Thyroid gland (tissue), 4 donors: ENCODE measurements around the gene ZFAND3. TPM values are rescaled to one million over a fixed set of nuclear protein-coding genes. Genes with fewer than 3 reads are reported as not detected.

ENCODE experiments used
- DNase-seq, 2 donors: peaks; one replicate each; pipeline ENCODE4 v3.0.0-alpha.2; 2019
- H3K27ac ChIP-seq, 3 donors: fragments of 200-600 bp; sonication (generic); 1 replicate in 2 of 3; 2 replicates in 1 of 3; pipeline ENCODE4 v1.5.1; 2016 to 2019; ENCODE audit warnings: mild to moderate bottlenecking in 1 of 3, moderate library complexity in 1 of 3
- H3K27me3 ChIP-seq: fragments of 200-600 bp; sonication (generic); one replicate; pipeline ENCODE4 v1.5.1; 2019
- H3K36me3 ChIP-seq, 2 donors: fragments of 200-600 bp; sonication (generic); one replicate each; pipeline ENCODE4 v1.5.1; 2016 to 2019
- H3K4me1 ChIP-seq, 2 donors: fragments of 200-600 bp; sonication (generic); one replicate each; pipeline ENCODE4 v1.5.1; 2017 to 2019
- H3K4me3 ChIP-seq, 3 donors: fragments of 200-600 bp; sonication (generic); replicated peaks in 1 of 3; 1 replicate in 2 of 3; 2 replicates in 1 of 3; pipeline ENCODE4 v1.5.1; 2016; ENCODE audit warnings: mild to moderate bottlenecking in 1 of 3
- H3K9me3 ChIP-seq: fragments of 200-600 bp; sonication (generic); one replicate; pipeline ENCODE4 v1.5.1; 2017
- CTCF ChIP-seq, 6 experiments: fragments of 200-600 bp in 3 of 6; fragments of 450-650 bp in 3 of 6; sonication (generic) in 3 of 6; IDR thresholded peaks; one replicate each; pipeline ENCODE4 v1.5.1; 2016 to 2019; ENCODE audit warnings: antibody characterized with exemption in 6 of 6, mild to moderate bottlenecking in 2 of 6, inconsistent platforms in 1 of 6, moderate library complexity in 1 of 6
- POLR2A ChIP-seq, 2 donors: fragments of 450-650 bp; IDR thresholded peaks; one replicate each; pipeline ENCODE4 v1.6.1; 2017; ENCODE audit warnings: antibody characterized with exemption in 2 of 2, mild to moderate bottlenecking in 2 of 2, moderate library complexity in 1 of 2
- WGBS, 2 donors: methylation state at CpG; one replicate each; pipeline ENCODE4 v1.1.5; 2017; 5-methylcytosine and 5-hydroxymethylcytosine counted together
- intact Hi-C: fragments of 100-400 bp; cut with DNase I; formaldehyde crosslinking; loops from one replicate; pipeline ENCODE4 v1.15.1; 2023
- total RNA-seq, 4 donors: library from RNA; depleted of rRNA; stranded (reverse); fragments of >200 nt; gene quantifications; one replicate each; pipeline ENCODE4 v1.2.3, GENCODE V29; 2016

ZFAND3 gene
- total RNA-seq, 4 donors from 2014 or later: 41.3 to 57.7 (median 55.9) TPM

DNA sequence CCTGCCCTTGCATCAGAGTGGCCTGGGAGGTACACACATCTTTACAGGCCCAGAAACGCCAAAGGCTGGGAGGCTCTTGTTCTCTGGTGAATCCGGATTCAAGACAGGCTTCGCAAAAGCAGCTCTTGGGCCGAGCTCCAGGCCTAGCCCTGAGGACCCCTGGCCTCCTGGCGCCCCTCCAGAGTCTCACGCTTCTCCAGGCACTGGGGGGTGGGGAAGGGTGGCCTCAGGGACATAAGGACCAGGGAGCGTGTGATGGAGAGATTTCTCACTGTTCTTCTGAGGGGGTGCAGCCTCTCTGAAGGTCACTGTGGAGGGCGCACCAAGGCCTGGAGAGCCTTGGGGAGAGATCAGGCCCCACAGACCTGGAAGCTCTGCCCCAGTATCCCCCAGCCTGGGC, 349.2 kb downstream of the ZFAND3 start:
- WGBS, 2 donors: 83 to 84% methylated on average over 7 to 8 of the region's 8 CpGs
- intact Hi-C loops: no loop called here

GRCh38 chr6:38169221-38169976, 349.9 kb downstream of the ZFAND3 start:
- Histone ChIP-seq H3K9me3 (no peaks in the 10 kb centered on the region), H3K4me3 (no peak overlapping the region), H3K36me3 (no peaks in the 10 kb centered on the region), H3K27ac (no peak overlapping the region), H3K4me1 (peaks cover 7 to 12% of the 10 kb centered on the region in 2 donors), H3K27me3 (no peaks in the 10 kb centered on the region)
- 84 to 89% methylated on average over 10 to 11 of the region's 20 CpGs for WGBS, 2 donors
- intact Hi-C loops: no loop called here
- TF ChIP-seq POLR2A (IDR thresholded peaks at IDR 0.05) (no peak), CTCF (IDR thresholded peaks at IDR 0.05) (no peak)
- DNase-seq: no peak

More for the DNA sequence above, 349.2 kb downstream of the ZFAND3 start:
- Histone ChIP-seq H3K9me3 (no peaks in the 10 kb centered on the region), H3K36me3 (no peaks in the 10 kb centered on the region), H3K4me1 (peaks cover 7 to 12% of the 10 kb centered on the region in 2 donors), H3K27me3 (no peaks in the 10 kb centered on the region), H3K27ac (no peak overlapping the region), H3K4me3 (no peak overlapping the region)
- no peak for DNase-seq
- TF ChIP-seq CTCF (IDR thresholded peaks at IDR 0.05): no peak
- no peak for TF ChIP-seq POLR2A (IDR thresholded peaks at IDR 0.05)

GRCh38 chr6:38169977-38170526, 350.5 kb downstream of the ZFAND3 start:
- no peaks in the 10 kb centered on the region for H3K36me3 ChIP-seq
- H3K9me3 ChIP-seq: no peaks in the 10 kb centered on the region
- H3K4me3 ChIP-seq: no peak overlapping the region
- 56 to 58% methylated on average over 19 of the region's 19 CpGs for WGBS, 2 donors
- DNase-seq: peak; percentile 39 to 56
- intact Hi-C loops: no loop called here
- peaks cover 7 to 12% of the 10 kb centered on the region in 2 donors for H3K4me1 ChIP-seq
- H3K27me3 ChIP-seq: no peaks in the 10 kb centered on the region
- peak overlapping the region in 1 of 3 donors; percentile 24 for H3K27ac ChIP-seq
- TF ChIP-seq CTCF (IDR thresholded peaks at IDR 0.05): no peak
- no peak for TF ChIP-seq POLR2A (IDR thresholded peaks at IDR 0.05)

DNA sequence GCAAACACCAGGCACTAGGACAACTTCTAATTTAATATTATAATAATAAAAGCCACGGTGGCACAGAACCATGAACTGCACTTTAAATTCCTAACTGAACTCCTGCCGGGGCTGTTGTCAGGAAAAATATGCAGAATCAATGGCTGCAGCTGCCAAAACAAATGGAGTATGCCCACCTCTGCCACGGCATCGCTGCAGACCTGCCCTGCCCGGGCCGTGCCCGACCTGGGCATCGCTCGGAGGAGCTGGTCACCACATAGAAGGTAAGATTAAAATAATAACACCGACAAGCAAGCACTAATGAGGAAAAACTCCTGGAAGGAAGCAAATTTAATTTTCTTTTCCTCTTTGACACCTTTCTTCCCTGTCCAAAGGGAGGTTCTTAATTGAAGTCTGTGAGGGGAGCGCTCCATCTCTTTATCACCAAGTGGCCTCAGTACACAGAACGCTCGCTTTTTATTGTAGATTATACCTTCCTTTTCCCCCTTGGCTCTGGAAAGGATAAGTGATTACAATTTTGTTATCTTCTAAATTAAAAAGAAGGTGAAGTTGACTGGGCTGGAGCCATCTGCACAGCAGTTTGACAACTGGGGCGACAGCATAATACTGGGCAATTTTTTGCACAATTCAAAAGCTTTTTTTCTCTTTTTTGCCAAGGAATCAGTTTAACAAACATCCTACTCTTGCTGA, 351.3 kb downstream of the ZFAND3 start:
- H3K4me1 ChIP-seq: peaks cover 7 to 12% of the 10 kb centered on the region in 2 donors
- H3K36me3 ChIP-seq: no peaks in the 10 kb centered on the region
- intact Hi-C loops: no loop called here
- H3K27ac ChIP-seq: peak overlapping the region in 2 of 3 donors; percentile 16 to 24
- no peaks in the 10 kb centered on the region for H3K9me3 ChIP-seq
- no peaks in the 10 kb centered on the region for H3K27me3 ChIP-seq
- H3K4me3 ChIP-seq: no peak overlapping the region
- 71 to 81% methylated on average over 14 of the region's 14 CpGs for WGBS, 2 donors
- TF ChIP-seq POLR2A (IDR thresholded peaks at IDR 0.05) (no peak), CTCF (IDR thresholded peaks at IDR 0.05) (no peak)
- no peak for DNase-seq
